IPS DF 4.7 (cell line): ENCODE data around the gene CEL.

Source experiments
- DNase-seq: peaks from one replicate; pipeline ENCODE4 v3.0.0-alpha.2; 2013; ENCODE audit warnings: low spot score; ENCODE audit errors: extremely low read depth

Gene CEL

GRCh38 chr9:133103183-133103986 lies 41.6 kb downstream of the CEL start:
- no peak for DNase-seq

- no peak for DNase-seq
Observed at GRCh38 chr9:133103987-133104505, 42.3 kb downstream of the CEL start.

GRCh38 chr9:133104718-133105460 lies 43.1 kb downstream of the CEL start:
- no peak for DNase-seq

DNA sequence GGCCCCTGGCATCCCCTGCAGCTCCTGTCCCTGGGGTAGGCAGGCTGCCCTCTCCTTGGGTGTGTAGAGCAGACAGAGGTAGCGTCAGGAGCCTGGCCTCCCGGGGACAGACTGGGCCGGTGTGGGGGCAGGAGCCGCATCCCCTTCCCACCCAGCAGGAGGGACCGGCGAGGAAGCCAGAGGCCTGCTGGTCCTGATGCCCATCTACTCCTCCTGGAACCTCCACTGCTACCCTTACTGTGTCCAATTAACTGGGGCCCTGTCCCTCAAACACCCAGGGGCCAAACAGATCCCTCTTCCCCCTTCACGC lies 43.6 kb downstream of the CEL start:
- no peak for DNase-seq

GRCh38 chr9:133106511-133107244 lies 44.9 kb downstream of the CEL start:
- no peak for DNase-seq

DNA sequence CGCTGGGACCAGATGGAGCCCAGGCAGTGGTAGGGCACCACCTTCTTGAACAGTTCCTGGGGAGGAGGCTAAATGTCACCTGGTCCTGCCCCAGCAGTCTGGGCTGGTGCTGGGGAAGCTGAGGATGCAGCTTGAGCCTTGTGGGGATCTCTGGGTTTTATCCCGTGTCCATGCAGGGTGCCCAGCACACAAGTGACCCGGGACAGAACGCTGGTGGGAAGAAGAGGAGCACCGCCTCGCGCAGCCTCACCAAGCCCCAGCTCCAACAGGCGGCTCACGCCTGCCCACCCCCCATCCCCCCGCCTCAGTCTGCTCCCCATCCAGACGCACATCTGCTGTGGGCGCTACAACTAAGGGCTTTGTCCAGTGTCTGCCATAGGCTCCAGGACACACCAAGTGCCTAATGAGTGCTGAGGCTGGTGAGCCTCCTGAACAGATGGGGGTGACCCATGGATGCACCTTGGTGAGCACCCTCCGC lies 45.5 kb downstream of the CEL start:
- no peak for DNase-seq

- DNase-seq, result no peak
Observed at GRCh38 chr9:133107961-133108793, 46.4 kb downstream of the CEL start.

- DNase-seq, result no peak
Observed at GRCh38 chr9:133108794-133109641, 47.2 kb downstream of the CEL start.

- DNase-seq, result no peak
Observed at GRCh38 chr9:133109931-133110650, 48.3 kb downstream of the CEL start.

- no peak for DNase-seq
Observed at GRCh38 chr9:133111808-133112662, 50.3 kb downstream of the CEL start.

- no peak for DNase-seq
Observed at GRCh38 chr9:133112663-133113026, 50.9 kb downstream of the CEL start.

DNA sequence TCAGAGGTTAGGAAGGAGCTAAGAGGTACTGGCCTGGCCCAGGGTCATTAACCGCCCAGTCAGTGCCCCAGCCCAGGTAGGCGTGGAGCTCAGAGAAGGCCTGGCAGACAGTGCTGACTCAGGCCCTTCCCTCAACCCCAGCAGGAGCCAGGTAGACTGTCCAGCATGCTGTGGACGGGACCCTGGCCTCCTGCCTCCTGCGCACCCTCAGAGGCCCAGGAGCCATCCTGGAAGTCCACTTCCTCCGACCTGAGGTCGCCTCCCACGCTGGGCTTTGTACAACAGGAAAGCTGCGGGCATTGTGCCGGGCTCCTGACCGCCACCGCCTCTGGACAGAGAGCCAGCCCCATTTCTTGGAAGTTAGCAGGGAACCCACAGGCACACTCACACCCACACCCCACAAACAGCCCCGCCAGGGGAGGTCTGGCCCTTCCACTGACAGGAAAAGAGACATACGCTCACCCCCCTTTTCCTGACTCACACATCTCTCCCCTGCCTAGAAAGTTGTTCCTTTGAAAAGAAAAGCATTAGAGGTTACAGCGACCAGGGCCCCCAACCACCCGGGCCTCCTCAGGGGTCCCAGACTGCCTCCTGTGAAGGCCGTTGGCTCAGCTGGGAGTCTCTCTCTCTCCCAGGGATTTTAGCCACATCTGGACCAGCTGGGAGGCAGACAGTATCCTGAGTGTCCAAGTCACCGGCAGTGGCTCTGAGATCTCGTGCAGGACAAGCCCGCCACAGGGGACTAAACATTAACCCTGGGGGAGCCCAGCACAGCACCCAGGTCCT lies 51.6 kb downstream of the CEL start:
- no peak for DNase-seq

DNA sequence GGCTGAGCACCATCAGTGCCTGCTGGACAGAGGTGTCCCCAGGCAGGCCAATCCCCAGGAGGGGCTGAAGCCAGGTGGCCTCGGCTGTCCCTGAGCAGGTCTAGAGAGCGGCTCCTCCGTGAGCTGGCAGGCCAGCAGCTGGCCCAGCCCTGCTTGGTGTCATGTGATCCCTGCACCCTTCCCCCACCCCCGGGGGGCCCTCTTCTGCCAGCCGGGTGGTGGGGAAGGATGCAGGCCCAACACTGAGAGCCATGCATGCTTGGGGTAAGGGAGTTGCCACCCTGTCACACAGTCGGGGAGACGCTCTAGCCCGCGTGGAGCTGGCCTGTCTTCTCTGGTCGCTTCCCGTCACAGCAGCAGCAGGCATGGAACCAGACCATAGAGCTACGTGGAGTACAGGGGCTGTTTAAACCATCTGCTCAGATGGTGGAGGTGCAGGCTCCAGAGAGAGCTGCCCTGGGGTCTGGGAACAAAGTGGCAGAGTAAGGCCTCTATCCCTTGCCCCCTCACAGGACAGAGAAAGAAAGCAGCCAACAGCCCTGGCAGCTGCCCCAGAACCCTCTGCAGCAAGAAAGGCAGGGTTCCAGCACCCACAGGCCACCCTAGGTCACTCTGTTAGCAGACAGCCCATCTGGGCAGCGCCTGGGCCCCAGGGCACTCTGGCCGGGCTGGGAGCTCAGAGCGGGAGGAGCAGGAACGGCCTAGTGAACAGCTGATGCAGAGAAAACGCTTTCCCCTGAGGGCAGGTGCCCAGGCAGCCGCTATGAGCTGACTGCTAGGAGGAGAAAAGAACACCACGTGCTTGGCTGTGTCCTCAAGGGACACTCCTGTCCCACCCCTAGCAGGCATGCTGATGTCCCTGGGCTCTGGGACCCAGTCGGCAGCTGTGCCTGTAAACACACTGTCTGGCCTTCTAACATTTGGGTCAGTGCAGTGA lies 52.4 kb downstream of the CEL start:
- DNase-seq, result no peak

DNA sequence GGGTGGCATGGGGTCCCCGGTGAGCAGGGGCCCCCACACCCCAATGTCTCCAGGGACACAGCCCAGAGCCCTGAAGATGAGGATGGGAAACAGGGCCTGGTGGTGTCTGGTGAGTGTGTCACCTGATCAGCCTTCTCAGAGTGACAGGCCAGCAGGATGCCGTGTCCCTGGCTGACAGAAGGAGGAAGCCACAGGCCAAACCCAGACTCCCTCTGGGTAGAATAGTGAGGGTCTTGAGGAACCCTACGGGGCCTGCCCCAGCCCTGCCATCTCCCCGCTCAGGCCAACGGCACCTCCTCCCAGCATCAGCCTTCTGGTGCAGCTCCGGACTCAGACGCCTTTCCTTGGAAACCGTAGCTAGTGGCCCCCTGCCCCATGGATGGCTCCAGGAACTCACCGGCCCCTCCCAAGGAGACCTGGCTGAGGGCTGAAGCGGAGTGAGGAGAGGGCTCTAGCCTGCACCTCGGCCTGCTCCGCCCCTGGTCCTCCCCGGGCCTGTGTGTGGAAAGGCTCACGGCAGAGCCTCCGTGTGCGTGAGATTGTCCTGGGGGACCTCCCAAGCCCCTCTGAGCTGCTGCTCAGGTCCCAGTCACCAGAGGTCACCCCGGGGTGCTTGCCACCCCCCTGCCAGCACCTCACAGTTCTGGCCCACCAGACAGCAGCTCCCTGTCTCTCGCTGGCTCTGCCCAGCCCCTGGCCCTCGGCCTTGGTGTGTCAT lies 53.3 kb downstream of the CEL start:
- DNase-seq, result no peak

- DNase-seq, result no peak
Observed at GRCh38 chr9:133115604-133116345, 54.0 kb downstream of the CEL start.
